SK-N-SH (cell line): Measurements from ENCODE around the gene TAF4. TPM values are rescaled to one million over a fixed set of nuclear protein-coding genes. Genes with fewer than 3 reads are reported as not detected.

Experiments
- CTCF ChIA-PET: fragments of 300-600, 350-600 bp; formaldehyde crosslinking; extraction: SDS; loops from one replicate; lab custom pipeline; 2021; lab: Yijun Ruan, JAX
- POLR2A ChIA-PET: fragments of 350-600 bp; sonication (Branson Sonifier 250); formaldehyde crosslinking; extraction: SDS; loops from one replicate; lab custom pipeline; 2020; ENCODE audit warnings: antibody characterized with exemption, inconsistent platforms; lab: Yijun Ruan, JAX
- DNase-seq: peaks from one replicate; pipeline ENCODE4 v3.0.0; 2012
- H2AFZ ChIP-seq: fragments of 200-600 bp; sonication (generic); 2 replicates; pipeline ENCODE4 v1.8.1; 2016; ENCODE audit warnings: antibody characterized with exemption, mild to moderate bottlenecking, low read depth
- H3F3A ChIP-seq: fragments of 200-600 bp; sonication (generic); replicated peaks from 2 replicates; pipeline ENCODE3; 2016; ENCODE audit warnings: antibody characterized with exemption, mild to moderate bottlenecking; ENCODE audit not compliant: insufficient read depth
- H3K27ac ChIP-seq, 2 experiments: fragments of 200-500 bp in 1 of 2; fragments of 200-600 bp in 1 of 2; sonication (Bioruptor generic) in 1 of 2; sonication (generic), shearing (Covaris generic) in 1 of 2; 2 replicates each; pipeline versions ENCODE4 v1.5.1 to v1.6.1; 2014 to 2016; ENCODE audit warnings: low read depth in 2 of 2, inconsistent platforms in 1 of 2, low read length in 1 of 2, mild to moderate bottlenecking in 1 of 2, mixed read lengths in 1 of 2
- H3K27me3 ChIP-seq: fragments of 200-600 bp; sonication (generic), shearing (Covaris generic); 2 replicates; pipeline ENCODE4 v1.6.1; 2016; ENCODE audit warnings: mixed run types; ENCODE audit not compliant: insufficient read depth
- H3K36me3 ChIP-seq, 2 experiments: fragments of 200-500 bp in 1 of 2; fragments of 200-600 bp in 1 of 2; sonication (Bioruptor generic) in 1 of 2; sonication (generic) in 1 of 2; replicated peaks in 1 of 2; 2 replicates each; pipeline versions ENCODE3 to v1.5.1; 2014 to 2016; ENCODE audit warnings: low read length in 1 of 2, mild to moderate bottlenecking in 1 of 2; ENCODE audit not compliant: insufficient read depth in 2 of 2, control insufficient read depth in 1 of 2
- H3K4me1 ChIP-seq, 2 experiments: fragments of 200-500 bp in 1 of 2; fragments of 200-600 bp in 1 of 2; sonication (Bioruptor generic) in 1 of 2; sonication (generic), shearing (Covaris generic) in 1 of 2; 2 replicates each; pipeline versions ENCODE4 v1.5.1 to v1.6.1; 2014 to 2016; ENCODE audit warnings: low read depth in 1 of 2, low read length in 1 of 2, mixed run types in 1 of 2; ENCODE audit not compliant: insufficient read depth in 2 of 2, control insufficient read depth in 1 of 2
- H3K4me2 ChIP-seq: fragments of 200-600 bp; sonication (generic), shearing (Covaris generic); 2 replicates; pipeline ENCODE4 v1.6.1; 2017; ENCODE audit warnings: mixed run types
- H3K4me3 ChIP-seq, 2 experiments: fragments of 200-500 bp in 1 of 2; fragments of 200-600 bp in 1 of 2; sonication (Bioruptor generic) in 1 of 2; sonication (generic), shearing (Covaris generic) in 1 of 2; 2 replicates each; pipeline versions ENCODE4 v1.5.1 to v1.8.1; 2014 to 2016; ENCODE audit warnings: low read depth in 2 of 2, inconsistent platforms in 1 of 2, low read length in 1 of 2, mild to moderate bottlenecking in 1 of 2, mixed read lengths in 1 of 2, moderate library complexity in 1 of 2
- H3K79me2 ChIP-seq: fragments of 200-600 bp; sonication (generic); 2 replicates; pipeline ENCODE4 v1.8.1; 2017; ENCODE audit warnings: mild to moderate bottlenecking; ENCODE audit not compliant: insufficient read depth
- H3K9ac ChIP-seq: fragments of 200-600 bp; sonication (generic); 2 replicates; pipeline ENCODE4 v1.6.1; 2017; ENCODE audit warnings: mixed run types
- H3K9me2 ChIP-seq: fragments of 200-600 bp; sonication (generic); 2 replicates; pipeline ENCODE4 v1.6.1; 2017; ENCODE audit warnings: mixed run types
- H3K9me3 ChIP-seq: fragments of 200-600 bp; sonication (generic); 2 replicates; pipeline ENCODE4 v1.6.1; 2017; ENCODE audit warnings: mixed run types, mild to moderate bottlenecking, moderate library complexity
- H4K20me1 ChIP-seq: fragments of 200-600 bp; sonication (generic); 2 replicates; pipeline ENCODE4 v1.6.1; 2017; ENCODE audit warnings: mild to moderate bottlenecking, mixed run types; ENCODE audit not compliant: insufficient read depth
- EZH2phosphoT487 ChIP-seq: fragments of 200-600 bp; sonication (generic); IDR thresholded peaks from 2 replicates; pipeline ENCODE4 v1.6.1; 2017; ENCODE audit warnings: low read depth, mixed run types, mild to moderate bottlenecking, antibody characterized with exemption, moderate library complexity, borderline replicate concordance
- FOXJ3 ChIP-seq: sonication (generic); formaldehyde crosslinking; IDR thresholded peaks from 2 replicates; pipeline ENCODE4 v1.5.1; 2020; ENCODE audit warnings: mild to moderate bottlenecking, missing genetic modification reagents
- FOXM1 ChIP-seq: IDR thresholded peaks from 2 replicates; pipeline ENCODE4 v1.4.0; 2012; ENCODE audit warnings: low read depth, mild to moderate bottlenecking
- GABPA ChIP-seq: IDR thresholded peaks from 2 replicates; pipeline ENCODE4 v1.4.0; 2012; ENCODE audit warnings: low read depth, mild to moderate bottlenecking
- GATA2 ChIP-seq: sonication (generic); formaldehyde crosslinking; IDR thresholded peaks from 2 replicates; pipeline ENCODE4 v1.5.0; 2020; ENCODE audit warnings: mild to moderate bottlenecking, missing genetic modification reagents
- JUND ChIP-seq: IDR thresholded peaks from 2 replicates; pipeline ENCODE4 v1.4.0; 2012
- MEF2A ChIP-seq: IDR thresholded peaks from 2 replicates; pipeline ENCODE4 v1.4.0; 2012; ENCODE audit warnings: low read depth, borderline replicate concordance
- MXI1 ChIP-seq: IDR thresholded peaks from 2 replicates; pipeline ENCODE4 v1.6.1; 2012; ENCODE audit warnings: mild to moderate bottlenecking, low read depth, low read length, improper control_type of control experiment
- NRF1 ChIP-seq: IDR thresholded peaks from 2 replicates; pipeline ENCODE4 v1.6.1; 2012; ENCODE audit warnings: low read depth, mild to moderate bottlenecking, low read length
- RAD21 ChIP-seq: IDR thresholded peaks from 2 replicates; pipeline ENCODE4 v1.6.1; 2012; ENCODE audit warnings: mild to moderate bottlenecking, low read length
- RCOR1 ChIP-seq: fragments of 150-350 bp; IDR thresholded peaks from 2 replicates; pipeline ENCODE4 v1.6.1; 2017; ENCODE audit warnings: antibody characterized with exemption, low read length
- SIN3A ChIP-seq: IDR thresholded peaks from 2 replicates; pipeline ENCODE4 v1.6.1; 2012; ENCODE audit warnings: low read depth, mild to moderate bottlenecking, low read length, moderate library complexity, borderline replicate concordance
- TCF12 ChIP-seq: IDR thresholded peaks from 2 replicates; pipeline ENCODE4 v1.4.0; 2012
- TEAD4 ChIP-seq: IDR thresholded peaks from 2 replicates; pipeline ENCODE4 v1.4.0; 2012; ENCODE audit warnings: mild to moderate bottlenecking, borderline replicate concordance; ENCODE audit not compliant: insufficient read depth
- YY1 ChIP-seq: IDR thresholded peaks from 2 replicates; pipeline ENCODE4 v1.4.0; 2012; ENCODE audit warnings: low read depth, mild to moderate bottlenecking
- WGBS: methylation state at CpG from one replicate; pipeline ENCODE4 v1.1.6; 2017; ENCODE audit warnings: low lambda C conversion rate; 5-methylcytosine and 5-hydroxymethylcytosine counted together
- polyA plus RNA-seq, 3 experiments: library from polyadenylated mRNA; depleted of rRNA; stranded (reverse); fragments of >200 nt; gene quantifications; 2 replicates each; pipeline ENCODE4 v1.2.3, GENCODE V29; 2012
- TF ChIP-seq, protein P1 (sequence below): fragments of 150-350 bp; IDR thresholded peaks from 2 replicates; pipeline ENCODE4 v1.6.1; 2016; ENCODE audit warnings: mild to moderate bottlenecking, low read depth, low read length
- TF ChIP-seq, protein P2 (sequence below): IDR thresholded peaks from 2 replicates; pipeline ENCODE4 v1.4.0; 2012; ENCODE audit warnings: low read depth, borderline replicate concordance
- TF ChIP-seq, protein P3 (sequence below): IDR thresholded peaks from 2 replicates; pipeline ENCODE4 v1.6.1; 2012; ENCODE audit warnings: mild to moderate bottlenecking, low read depth, low read length, moderate library complexity
- TF ChIP-seq, protein P4 (sequence below): fragments of 150-350 bp; IDR thresholded peaks from 2 replicates; pipeline ENCODE4 v1.6.1; 2017; ENCODE audit warnings: antibody characterized with exemption, low read length, low read depth, borderline replicate concordance
- TF ChIP-seq, protein P5 (sequence below): IDR thresholded peaks from 2 replicates; pipeline ENCODE4 v1.4.0; 2012; ENCODE audit warnings: low read depth
- TF ChIP-seq, protein P6 (sequence below): IDR thresholded peaks from 2 replicates; pipeline ENCODE4; 2012

TAF4 gene
- polyA plus RNA-seq, 1 of the 3 experiments (the other 2 are of a cell fraction), result 4.8 TPM

DNA sequence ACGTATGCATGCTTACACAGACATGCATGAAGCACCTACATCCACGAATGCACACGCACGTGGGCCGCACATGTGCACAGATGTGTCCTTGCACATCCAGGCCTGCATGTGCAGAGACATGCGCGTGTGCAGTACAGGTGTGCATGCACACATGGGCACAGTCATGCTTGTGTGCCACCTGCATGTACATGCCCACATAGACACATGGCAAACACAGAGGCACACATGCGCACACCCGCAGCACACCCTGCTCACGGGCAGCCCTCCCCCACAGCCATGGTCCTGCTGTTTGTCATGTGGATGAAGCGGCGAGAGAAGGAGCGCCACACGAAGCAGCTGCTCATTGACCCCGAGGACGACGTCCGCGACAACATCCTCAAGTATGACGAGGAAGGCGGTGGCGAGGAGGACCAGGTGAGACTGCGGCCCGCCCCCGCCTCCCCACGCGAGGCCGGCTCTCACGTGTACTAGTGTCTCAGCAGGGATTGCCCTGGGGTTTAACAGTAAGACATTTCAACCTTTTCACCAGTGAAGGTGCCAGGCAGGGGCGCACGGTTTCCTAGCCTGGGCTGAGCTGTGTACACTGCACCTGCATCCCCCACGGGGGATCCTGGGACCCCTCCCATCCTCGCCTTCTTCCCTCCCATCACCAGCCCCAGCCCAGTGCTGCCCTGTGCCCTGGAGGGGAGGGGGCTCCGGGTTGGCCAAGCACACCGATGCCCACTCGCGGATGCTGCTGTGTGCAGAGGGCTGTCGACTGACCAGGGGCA, 132.8 kb downstream of the TAF4 start:
- Histone ChIP-seq H4K20me1 (no peaks in the 10 kb centered on the region), H2AFZ (no peak overlapping the region), H3K4me3 (no peak overlapping the region), H3K36me3 (no peaks in the 10 kb centered on the region), H3F3A (no peaks in the 10 kb centered on the region), H3K27ac (no peak overlapping the region), H3K9me2 (no peaks in the 10 kb centered on the region), H3K4me2 (no peak overlapping the region), H3K79me2 (no peaks in the 10 kb centered on the region), H3K9me3 (no peaks in the 10 kb centered on the region), H3K9ac (no peak overlapping the region), H3K4me1 (no peaks in the 10 kb centered on the region), H3K27me3 (no peaks in the 10 kb centered on the region)
- ChIA-PET POLR2A (no interaction called here), CTCF (no interaction called here)
- TF ChIP-seq, protein P1, sequence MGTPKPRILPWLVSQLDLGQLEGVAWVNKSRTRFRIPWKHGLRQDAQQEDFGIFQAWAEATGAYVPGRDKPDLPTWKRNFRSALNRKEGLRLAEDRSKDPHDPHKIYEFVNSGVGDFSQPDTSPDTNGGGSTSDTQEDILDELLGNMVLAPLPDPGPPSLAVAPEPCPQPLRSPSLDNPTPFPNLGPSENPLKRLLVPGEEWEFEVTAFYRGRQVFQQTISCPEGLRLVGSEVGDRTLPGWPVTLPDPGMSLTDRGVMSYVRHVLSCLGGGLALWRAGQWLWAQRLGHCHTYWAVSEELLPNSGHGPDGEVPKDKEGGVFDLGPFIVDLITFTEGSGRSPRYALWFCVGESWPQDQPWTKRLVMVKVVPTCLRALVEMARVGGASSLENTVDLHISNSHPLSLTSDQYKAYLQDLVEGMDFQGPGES, result no peak
- no peak for TF ChIP-seq GABPA
- TF ChIP-seq FOXJ3 (CRISPR knock-in tag), result no peak
- no peak for TF ChIP-seq GATA2 (CRISPR knock-in tag)
- no peak for TF ChIP-seq TCF12
- TF ChIP-seq, protein P2, sequence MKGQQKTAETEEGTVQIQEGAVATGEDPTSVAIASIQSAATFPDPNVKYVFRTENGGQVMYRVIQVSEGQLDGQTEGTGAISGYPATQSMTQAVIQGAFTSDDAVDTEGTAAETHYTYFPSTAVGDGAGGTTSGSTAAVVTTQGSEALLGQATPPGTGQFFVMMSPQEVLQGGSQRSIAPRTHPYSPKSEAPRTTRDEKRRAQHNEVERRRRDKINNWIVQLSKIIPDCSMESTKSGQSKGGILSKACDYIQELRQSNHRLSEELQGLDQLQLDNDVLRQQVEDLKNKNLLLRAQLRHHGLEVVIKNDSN, result no peak
- no peak for TF ChIP-seq YY1
- TF ChIP-seq, protein P3, sequence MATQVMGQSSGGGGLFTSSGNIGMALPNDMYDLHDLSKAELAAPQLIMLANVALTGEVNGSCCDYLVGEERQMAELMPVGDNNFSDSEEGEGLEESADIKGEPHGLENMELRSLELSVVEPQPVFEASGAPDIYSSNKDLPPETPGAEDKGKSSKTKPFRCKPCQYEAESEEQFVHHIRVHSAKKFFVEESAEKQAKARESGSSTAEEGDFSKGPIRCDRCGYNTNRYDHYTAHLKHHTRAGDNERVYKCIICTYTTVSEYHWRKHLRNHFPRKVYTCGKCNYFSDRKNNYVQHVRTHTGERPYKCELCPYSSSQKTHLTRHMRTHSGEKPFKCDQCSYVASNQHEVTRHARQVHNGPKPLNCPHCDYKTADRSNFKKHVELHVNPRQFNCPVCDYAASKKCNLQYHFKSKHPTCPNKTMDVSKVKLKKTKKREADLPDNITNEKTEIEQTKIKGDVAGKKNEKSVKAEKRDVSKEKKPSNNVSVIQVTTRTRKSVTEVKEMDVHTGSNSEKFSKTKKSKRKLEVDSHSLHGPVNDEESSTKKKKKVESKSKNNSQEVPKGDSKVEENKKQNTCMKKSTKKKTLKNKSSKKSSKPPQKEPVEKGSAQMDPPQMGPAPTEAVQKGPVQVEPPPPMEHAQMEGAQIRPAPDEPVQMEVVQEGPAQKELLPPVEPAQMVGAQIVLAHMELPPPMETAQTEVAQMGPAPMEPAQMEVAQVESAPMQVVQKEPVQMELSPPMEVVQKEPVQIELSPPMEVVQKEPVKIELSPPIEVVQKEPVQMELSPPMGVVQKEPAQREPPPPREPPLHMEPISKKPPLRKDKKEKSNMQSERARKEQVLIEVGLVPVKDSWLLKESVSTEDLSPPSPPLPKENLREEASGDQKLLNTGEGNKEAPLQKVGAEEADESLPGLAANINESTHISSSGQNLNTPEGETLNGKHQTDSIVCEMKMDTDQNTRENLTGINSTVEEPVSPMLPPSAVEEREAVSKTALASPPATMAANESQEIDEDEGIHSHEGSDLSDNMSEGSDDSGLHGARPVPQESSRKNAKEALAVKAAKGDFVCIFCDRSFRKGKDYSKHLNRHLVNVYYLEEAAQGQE, result no peak
- TF ChIP-seq JUND, result no peak
- TF ChIP-seq FOXM1, result no peak
- no peak for TF ChIP-seq TEAD4
- TF ChIP-seq MEF2A, result no peak
- 76% methylated on average over 20 of the region's 38 CpGs for WGBS
- no peak for DNase-seq

DNA sequence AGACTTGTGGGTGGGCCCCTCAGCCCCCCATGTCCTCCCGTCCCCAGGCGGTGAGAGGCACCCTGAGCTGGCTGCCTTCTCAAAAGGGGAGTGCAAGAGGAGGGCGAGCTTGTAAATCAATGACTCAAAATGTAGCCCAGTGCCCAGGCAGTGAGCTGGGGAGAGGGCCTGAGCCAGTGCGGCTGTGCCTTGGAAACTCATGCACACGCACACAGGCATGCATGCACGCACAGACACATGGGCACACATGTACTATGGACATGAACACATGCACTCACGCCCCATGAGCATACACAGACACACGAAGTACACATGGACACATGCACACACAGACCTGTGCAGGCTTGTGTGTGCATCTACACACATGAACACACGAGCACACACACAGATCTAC, 133.5 kb downstream of the TAF4 start:
- DNase-seq, result no peak
- Histone ChIP-seq H3F3A (no peaks in the 10 kb centered on the region), H3K4me3 (no peak overlapping the region), H2AFZ (no peak overlapping the region), H3K36me3 (no peaks in the 10 kb centered on the region), H3K79me2 (no peaks in the 10 kb centered on the region), H3K4me1 (no peaks in the 10 kb centered on the region), H3K4me2 (no peak overlapping the region), H4K20me1 (no peaks in the 10 kb centered on the region), H3K27me3 (no peaks in the 10 kb centered on the region), H3K9ac (no peak overlapping the region), H3K9me2 (no peaks in the 10 kb centered on the region), H3K27ac (no peak overlapping the region), H3K9me3 (no peaks in the 10 kb centered on the region)
- ChIA-PET POLR2A (no interaction called here), CTCF (no interaction called here)
- WGBS, result 41% methylated on average over 4 of the region's 9 CpGs
- no peak for TF ChIP-seq SIN3A
- TF ChIP-seq, protein P4, sequence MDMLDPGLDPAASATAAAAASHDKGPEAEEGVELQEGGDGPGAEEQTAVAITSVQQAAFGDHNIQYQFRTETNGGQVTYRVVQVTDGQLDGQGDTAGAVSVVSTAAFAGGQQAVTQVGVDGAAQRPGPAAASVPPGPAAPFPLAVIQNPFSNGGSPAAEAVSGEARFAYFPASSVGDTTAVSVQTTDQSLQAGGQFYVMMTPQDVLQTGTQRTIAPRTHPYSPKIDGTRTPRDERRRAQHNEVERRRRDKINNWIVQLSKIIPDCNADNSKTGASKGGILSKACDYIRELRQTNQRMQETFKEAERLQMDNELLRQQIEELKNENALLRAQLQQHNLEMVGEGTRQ, result no peak
- no peak for TF ChIP-seq YY1
- TF ChIP-seq FOXJ3 (CRISPR knock-in tag), result no peak
- no peak for TF ChIP-seq EZH2phosphoT487
- TF ChIP-seq TCF12, result no peak
- TF ChIP-seq, protein P5, sequence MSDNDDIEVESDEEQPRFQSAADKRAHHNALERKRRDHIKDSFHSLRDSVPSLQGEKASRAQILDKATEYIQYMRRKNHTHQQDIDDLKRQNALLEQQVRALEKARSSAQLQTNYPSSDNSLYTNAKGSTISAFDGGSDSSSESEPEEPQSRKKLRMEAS, result no peak
- TF ChIP-seq NRF1, result no peak
- TF ChIP-seq, protein P6, sequence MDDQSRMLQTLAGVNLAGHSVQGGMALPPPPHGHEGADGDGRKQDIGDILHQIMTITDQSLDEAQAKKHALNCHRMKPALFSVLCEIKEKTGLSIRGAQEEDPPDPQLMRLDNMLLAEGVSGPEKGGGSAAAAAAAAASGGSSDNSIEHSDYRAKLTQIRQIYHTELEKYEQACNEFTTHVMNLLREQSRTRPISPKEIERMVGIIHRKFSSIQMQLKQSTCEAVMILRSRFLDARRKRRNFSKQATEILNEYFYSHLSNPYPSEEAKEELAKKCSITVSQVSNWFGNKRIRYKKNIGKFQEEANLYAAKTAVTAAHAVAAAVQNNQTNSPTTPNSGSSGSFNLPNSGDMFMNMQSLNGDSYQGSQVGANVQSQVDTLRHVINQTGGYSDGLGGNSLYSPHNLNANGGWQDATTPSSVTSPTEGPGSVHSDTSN, result no peak
- no peak for TF ChIP-seq RAD21
- no peak for TF ChIP-seq RCOR1
- TF ChIP-seq MXI1, result no peak
